Smooth muscle cell (in vitro differentiated cells): ENCODE results near the gene EFNA2. TPM values are rescaled to one million over a fixed set of nuclear protein-coding genes. Genes with fewer than 3 reads are reported as not detected.

Experiments
- DNase-seq: peaks from one replicate; lab custom pipeline; 2025; ENCODE audit not compliant: unreplicated experiment; lab: John Stamatoyannopoulos, UW
- H2AFZ ChIP-seq: fragments of 200-600 bp; sonication (generic); 2 replicates; pipeline ENCODE4 v1.6.0; 2016; ENCODE audit warnings: antibody characterized with exemption, low read depth, mild to moderate bottlenecking
- H3F3A ChIP-seq: fragments of 200-600 bp; sonication (generic); 2 replicates; pipeline ENCODE4 v1.6.0; 2017; ENCODE audit warnings: antibody characterized with exemption, low read depth
- H3K27ac ChIP-seq: fragments of 200-600 bp; sonication (generic); 2 replicates; pipeline ENCODE4 v1.5.1; 2016; ENCODE audit warnings: low read depth, mild to moderate bottlenecking
- H3K27me3 ChIP-seq: fragments of 200-600 bp; sonication (generic); 2 replicates; pipeline ENCODE4 v1.6.1; 2016; ENCODE audit warnings: low read depth, mild to moderate bottlenecking
- H3K36me3 ChIP-seq: fragments of 200-600 bp; sonication (generic); 2 replicates; pipeline ENCODE4 v1.5.1; 2016; ENCODE audit warnings: low read depth
- H3K4me1 ChIP-seq: fragments of 200-600 bp; sonication (generic); 2 replicates; pipeline ENCODE4 v1.5.1; 2016; ENCODE audit warnings: low read depth
- H3K4me2 ChIP-seq: fragments of 200-600 bp; sonication (generic); 2 replicates; pipeline ENCODE4 v1.6.0; 2016; ENCODE audit warnings: mild to moderate bottlenecking
- H3K4me3 ChIP-seq: fragments of 200-600 bp; sonication (generic); 2 replicates; pipeline ENCODE4 v1.5.1; 2016; ENCODE audit warnings: mild to moderate bottlenecking
- H3K79me2 ChIP-seq: fragments of 200-600 bp; sonication (generic); 2 replicates; pipeline ENCODE4 v1.6.0; 2016; ENCODE audit warnings: low read depth, mild to moderate bottlenecking
- H3K9ac ChIP-seq: fragments of 200-600 bp; sonication (generic); 2 replicates; pipeline ENCODE4 v1.6.0; 2016; ENCODE audit warnings: low read depth
- H3K9me3 ChIP-seq: fragments of 200-600 bp; sonication (generic); replicated peaks from 2 replicates; pipeline ENCODE4 v1.5.1; 2016; ENCODE audit warnings: low read depth
- H4K20me1 ChIP-seq: fragments of 200-600 bp; sonication (generic); 2 replicates; pipeline ENCODE4 v1.6.0; 2016; ENCODE audit warnings: low read depth
- WGBS: methylation state at CpG from one replicate; pipeline ENCODE4 v1.1.7; 2016; ENCODE audit warnings: low lambda C conversion rate; 5-methylcytosine and 5-hydroxymethylcytosine counted together
- polyA plus RNA-seq: library from polyadenylated mRNA; unstranded; fragments of >200 nt; fragmentation: Nextera tagmentation; extraction: Ambion mirVana; gene quantifications from 2 replicates; pipeline ENCODE4 v1.2.1, GENCODE V29; 2016
- total RNA-seq: library from RNA; depleted of rRNA; stranded (reverse); fragments of >200 nt; gene quantifications from 2 replicates; pipeline ENCODE4 v1.2.3, GENCODE V29; 2014
- TF ChIP-seq, protein P1 (sequence below): fragments of 200-600 bp; sonication (generic); IDR thresholded peaks from 2 replicates; pipeline ENCODE4 v1.5.1; 2017; ENCODE audit warnings: borderline replicate concordance, mild to moderate bottlenecking, antibody characterized with exemption; ENCODE audit not compliant: insufficient read depth, poor library complexity, severe bottlenecking

EFNA2 gene
- total and polyA plus RNA-seq, 2 experiments from 2014 or later = 0.89 to 6.2 TPM

DNA sequence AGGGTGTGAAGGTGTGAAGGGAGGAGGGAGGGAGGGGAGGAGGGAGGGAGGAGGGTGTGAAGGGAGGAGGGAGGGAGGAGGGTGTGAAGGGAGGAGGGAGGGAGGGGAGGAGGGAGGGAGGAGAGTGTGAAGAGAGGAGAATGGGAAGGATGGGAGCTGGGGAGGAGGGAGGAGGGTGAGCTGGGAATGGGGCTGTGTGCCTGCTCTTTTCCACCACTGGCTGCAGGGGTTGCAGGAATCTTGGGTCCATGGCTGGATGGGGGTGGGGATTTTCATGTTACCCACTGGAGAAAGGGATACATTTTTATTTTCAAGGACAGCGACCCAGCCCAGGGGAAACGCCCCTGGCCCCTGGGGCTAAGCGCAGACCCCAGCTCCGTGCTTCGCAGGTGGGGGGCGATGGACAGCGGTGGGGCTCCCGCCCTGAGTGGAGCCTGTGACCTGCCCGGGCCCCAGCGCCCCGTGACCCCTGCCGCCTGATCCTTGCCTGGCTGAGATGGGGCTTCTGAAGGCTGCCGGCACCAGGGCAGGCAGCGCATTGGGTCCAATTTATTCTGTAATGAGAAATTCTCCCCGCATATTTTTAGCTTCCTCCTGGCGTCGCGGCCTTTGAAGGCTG is 3.0 kb upstream of the EFNA2 start:
- 89% methylated on average over 18 of the region's 18 CpGs for WGBS
- Histone ChIP-seq H2AFZ (no peak overlapping the region), H3K4me1 (peaks cover 10% of the 10 kb centered on the region), H3K9me3 (no peaks in the 10 kb centered on the region), H3K4me2 (no peak overlapping the region), H3K27me3 (no peaks in the 10 kb centered on the region), H4K20me1 (peaks cover 8% of the 10 kb centered on the region), H3K9ac (no peak overlapping the region), H3K79me2 (peaks cover under 1% of the 10 kb centered on the region), H3K36me3 (no peaks in the 10 kb centered on the region), H3F3A (no peaks in the 10 kb centered on the region), H3K27ac (no peak overlapping the region), H3K4me3 (no peak overlapping the region)
- TF ChIP-seq, protein P1, sequence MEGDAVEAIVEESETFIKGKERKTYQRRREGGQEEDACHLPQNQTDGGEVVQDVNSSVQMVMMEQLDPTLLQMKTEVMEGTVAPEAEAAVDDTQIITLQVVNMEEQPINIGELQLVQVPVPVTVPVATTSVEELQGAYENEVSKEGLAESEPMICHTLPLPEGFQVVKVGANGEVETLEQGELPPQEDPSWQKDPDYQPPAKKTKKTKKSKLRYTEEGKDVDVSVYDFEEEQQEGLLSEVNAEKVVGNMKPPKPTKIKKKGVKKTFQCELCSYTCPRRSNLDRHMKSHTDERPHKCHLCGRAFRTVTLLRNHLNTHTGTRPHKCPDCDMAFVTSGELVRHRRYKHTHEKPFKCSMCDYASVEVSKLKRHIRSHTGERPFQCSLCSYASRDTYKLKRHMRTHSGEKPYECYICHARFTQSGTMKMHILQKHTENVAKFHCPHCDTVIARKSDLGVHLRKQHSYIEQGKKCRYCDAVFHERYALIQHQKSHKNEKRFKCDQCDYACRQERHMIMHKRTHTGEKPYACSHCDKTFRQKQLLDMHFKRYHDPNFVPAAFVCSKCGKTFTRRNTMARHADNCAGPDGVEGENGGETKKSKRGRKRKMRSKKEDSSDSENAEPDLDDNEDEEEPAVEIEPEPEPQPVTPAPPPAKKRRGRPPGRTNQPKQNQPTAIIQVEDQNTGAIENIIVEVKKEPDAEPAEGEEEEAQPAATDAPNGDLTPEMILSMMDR = no peak
- DNase-seq = no peak

DNA sequence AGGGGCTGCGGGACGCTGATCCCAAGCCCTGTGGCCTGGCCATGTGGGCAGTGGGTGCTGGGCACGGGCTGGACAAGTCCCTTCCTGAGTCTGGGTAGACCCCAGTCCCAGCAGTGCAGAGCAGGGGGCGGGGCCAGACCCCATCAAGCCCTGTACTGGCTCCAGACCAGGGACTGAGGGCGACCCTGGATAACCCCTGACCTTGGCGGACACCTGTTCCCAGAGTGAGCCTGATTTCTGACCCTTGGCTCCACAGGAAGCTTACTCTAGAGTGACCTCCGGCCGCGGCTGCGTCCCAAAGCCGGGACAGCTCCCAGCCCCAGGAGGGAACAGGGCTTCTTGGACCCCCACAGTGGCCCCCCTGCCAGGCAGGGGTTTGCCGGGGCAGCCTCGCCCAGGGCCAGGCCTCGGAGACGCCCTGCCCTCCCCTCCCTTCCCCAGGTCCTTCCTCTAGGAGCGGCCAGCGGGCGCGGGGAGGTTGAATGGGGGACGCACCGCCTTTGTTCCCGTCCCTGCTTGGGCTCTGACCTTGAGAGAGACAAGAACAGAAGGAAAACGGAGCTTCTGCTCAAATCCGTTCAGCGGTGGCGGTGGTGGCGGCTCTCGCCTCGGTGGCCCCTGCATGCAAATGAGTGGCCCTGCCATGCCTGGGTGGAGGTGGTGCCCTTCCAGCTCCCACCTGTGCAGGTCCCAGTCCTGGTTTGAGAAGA is 2.3 kb upstream of the EFNA2 start:
- peaks cover 10% of the 10 kb centered on the region for H3K4me1 ChIP-seq
- no peak overlapping the region for H3K9ac ChIP-seq
- no peak overlapping the region for H3K27ac ChIP-seq
- WGBS = 89% methylated on average over 26 of the region's 29 CpGs
- no peaks in the 10 kb centered on the region for H3K79me2 ChIP-seq
- DNase-seq = no peak
- no peak overlapping the region for H3K4me2 ChIP-seq
- H3K36me3 ChIP-seq = no peaks in the 10 kb centered on the region
- H3K4me3 ChIP-seq = no peak overlapping the region
- H3K9me3 ChIP-seq = no peaks in the 10 kb centered on the region
- no peak overlapping the region for H2AFZ ChIP-seq
- no peaks in the 10 kb centered on the region for H3K27me3 ChIP-seq
- peaks cover 8% of the 10 kb centered on the region for H4K20me1 ChIP-seq
- TF ChIP-seq, protein P1 = no peak
- H3F3A ChIP-seq = no peaks in the 10 kb centered on the region

DNA sequence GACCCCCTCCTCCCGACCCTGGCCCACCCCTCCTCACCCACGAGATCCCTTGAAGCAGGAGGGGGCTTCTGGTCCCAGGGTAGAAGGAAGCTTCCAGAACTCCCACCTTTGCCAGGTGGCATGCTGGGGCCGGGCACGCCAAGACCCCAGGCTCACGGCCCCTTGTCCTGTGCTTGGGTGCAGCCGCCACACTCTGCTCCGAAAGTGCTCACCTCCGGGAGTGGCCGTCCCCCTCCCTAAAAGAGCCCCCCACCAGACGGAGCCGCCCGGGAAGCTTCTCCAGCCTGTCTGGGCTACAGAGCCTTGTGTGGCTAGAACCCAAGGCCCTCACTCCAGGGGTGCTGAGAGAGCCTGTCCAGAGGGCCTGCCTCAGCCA is 1.8 kb upstream of the EFNA2 start:
- Histone ChIP-seq H3K9me3 (no peaks in the 10 kb centered on the region), H3K27me3 (no peaks in the 10 kb centered on the region), H3F3A (no peaks in the 10 kb centered on the region), H3K79me2 (no peaks in the 10 kb centered on the region), H3K4me2 (no peak overlapping the region), H3K4me3 (no peak overlapping the region), H2AFZ (no peak overlapping the region), H3K36me3 (no peaks in the 10 kb centered on the region), H3K4me1 (peaks cover 10% of the 10 kb centered on the region), H3K27ac (no peak overlapping the region), H3K9ac (no peak overlapping the region), H4K20me1 (peaks cover 13% of the 10 kb centered on the region)
- no peak for DNase-seq
- TF ChIP-seq, protein P1 = no peak
- 96% methylated on average over 8 of the region's 12 CpGs for WGBS
